Activated CD4-positive, alpha-beta memory T cell treated with anti-CD3 and anti-CD28 coated beads for 36 hours (primary cell): ENCODE results near the gene EFEMP2. TPM values are rescaled to one million over a fixed set of nuclear protein-coding genes. Genes with fewer than 3 reads are reported as not detected.

Source experiments
- CTCF ChIA-PET: fragments of 350-600 bp; sonication (Branson Sonifier 250); formaldehyde crosslinking; loops from one replicate; lab custom pipeline; 2021; ENCODE audit warnings: antibody characterized with exemption, inconsistent platforms; lab: Charles Lee
- POLR2A ChIA-PET: fragments of 350-600 bp; sonication (Branson Sonifier 250); formaldehyde crosslinking; loops from one replicate; lab custom pipeline; 2021; ENCODE audit warnings: antibody characterized with exemption; lab: Charles Lee
- DNase-seq: peaks from one replicate; pipeline ENCODE4 v3.0.0-alpha.2; 2020
- H3K27ac Mint-ChIP-seq: one replicate; pipeline ENCODE4 v1.8.0; 2021; ENCODE audit warnings: mixed read lengths
- H3K27me3 Mint-ChIP-seq: one replicate; pipeline ENCODE4 v1.8.0; 2021; ENCODE audit warnings: mixed read lengths
- H3K36me3 Mint-ChIP-seq: one replicate; pipeline ENCODE4 v1.8.0; 2021; ENCODE audit warnings: mixed read lengths
- H3K4me1 Mint-ChIP-seq: one replicate; pipeline ENCODE4 v1.8.0; 2021; ENCODE audit warnings: low read depth, mixed read lengths
- H3K4me3 Mint-ChIP-seq: one replicate; pipeline ENCODE4 v1.8.0; 2021; ENCODE audit warnings: mild to moderate bottlenecking, mixed read lengths
- H3K9me3 Mint-ChIP-seq: one replicate; pipeline ENCODE4 v1.8.0; 2021; ENCODE audit warnings: mixed read lengths
- intact Hi-C: fragments of 100-400 bp; cut with micrococcal nuclease; formaldehyde crosslinking; loops from one replicate; pipeline ENCODE4 v1.15.1; 2023
- total RNA-seq, 2 experiments: library from RNA; stranded (reverse); gene quantifications; one replicate each; pipeline ENCODE4 v1.2.3, GENCODE V29; 2021

Gene EFEMP2
- total RNA-seq, 2 experiments from 2014 or later, result 11.5 to 12.5 TPM

DNA sequence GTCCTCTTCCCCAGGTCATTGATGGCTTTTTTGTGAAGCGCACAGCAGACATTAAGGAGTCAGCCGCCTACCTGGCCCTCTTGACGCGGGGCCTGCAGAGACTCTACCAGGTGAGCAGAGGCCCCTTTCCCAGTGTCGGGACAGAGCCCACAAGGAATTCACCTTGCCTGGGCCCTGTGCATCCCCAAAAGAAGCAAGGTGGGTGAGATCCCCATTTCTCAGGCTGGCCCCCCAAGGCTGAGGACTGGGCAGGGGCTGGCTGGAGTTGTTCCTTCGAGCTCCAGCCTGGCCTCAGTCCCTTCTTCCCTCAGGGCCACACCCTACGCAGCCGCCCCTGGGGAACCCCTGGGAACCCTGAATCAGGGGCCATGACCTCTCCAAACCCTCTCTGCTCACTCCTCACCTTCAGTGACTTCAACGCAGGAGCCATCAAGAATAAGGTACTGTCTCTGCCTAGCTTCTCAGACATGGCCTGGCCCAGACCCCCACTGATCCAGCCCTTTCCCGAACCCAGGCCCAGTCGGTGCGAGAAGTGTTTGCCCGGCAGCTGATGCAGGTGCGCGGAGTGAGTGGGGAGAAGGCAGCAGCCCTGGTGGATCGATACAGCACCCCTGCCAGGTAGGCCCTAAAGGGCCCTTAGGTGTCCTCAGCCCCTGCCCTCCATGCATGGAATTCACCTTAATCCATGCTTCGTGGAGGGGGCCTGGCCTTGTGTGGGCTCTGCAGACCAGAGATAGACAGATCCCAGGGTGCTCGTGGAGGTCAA lies 7.7 kb downstream of the EFEMP2 start:
- H3K4me1 Mint-ChIP-seq, result peaks cover 18% of the 10 kb centered on the region
- DNase-seq, result no peak
- intact Hi-C loops, result no loop called here
- H3K27me3 Mint-ChIP-seq, result no peaks in the 10 kb centered on the region
- ChIA-PET CTCF (interaction anchor here (10.5 kb wide), 1 partner anchor 23 kb away, joined by 277 read pairs; the partner anchor contains the start of genes CCDC85B and FIBP), POLR2A (no interaction called here)
- H3K27ac Mint-ChIP-seq, result no peak overlapping the region
- H3K36me3 Mint-ChIP-seq, result peaks cover 43% of the 10 kb centered on the region
- H3K9me3 Mint-ChIP-seq, result no peaks in the 10 kb centered on the region
- no peak overlapping the region for H3K4me3 Mint-ChIP-seq

- Mint-ChIP-seq H3K27me3 (no peaks in the 10 kb centered on the region), H3K4me1 (peaks cover 19% of the 10 kb centered on the region), H3K27ac (no peak overlapping the region), H3K9me3 (no peaks in the 10 kb centered on the region), H3K36me3 (peaks cover 43% of the 10 kb centered on the region), H3K4me3 (no peak overlapping the region)
- no peak for DNase-seq
- intact Hi-C loops, result no loop called here
- POLR2A ChIA-PET, result interaction anchor here (1.0 kb wide), 1 partner anchor 14 kb away, joined by 3 read pairs; no protein-coding TSS in a partner anchor
- CTCF ChIA-PET, result interaction anchor here (10.5 kb wide), 1 partner anchor 24 kb away, joined by 277 read pairs; the partner anchor contains the start of genes CCDC85B and FIBP
Observed at GRCh38 chr11:65863889-65864705, 8.5 kb downstream of the EFEMP2 start.

GRCh38 chr11:65862941-65863888 lies 9.4 kb downstream of the EFEMP2 start:
- H3K9me3 Mint-ChIP-seq, result no peaks in the 10 kb centered on the region
- H3K36me3 Mint-ChIP-seq, result peaks cover 43% of the 10 kb centered on the region
- peak overlapping the region; percentile 5 for H3K4me3 Mint-ChIP-seq

DNA sequence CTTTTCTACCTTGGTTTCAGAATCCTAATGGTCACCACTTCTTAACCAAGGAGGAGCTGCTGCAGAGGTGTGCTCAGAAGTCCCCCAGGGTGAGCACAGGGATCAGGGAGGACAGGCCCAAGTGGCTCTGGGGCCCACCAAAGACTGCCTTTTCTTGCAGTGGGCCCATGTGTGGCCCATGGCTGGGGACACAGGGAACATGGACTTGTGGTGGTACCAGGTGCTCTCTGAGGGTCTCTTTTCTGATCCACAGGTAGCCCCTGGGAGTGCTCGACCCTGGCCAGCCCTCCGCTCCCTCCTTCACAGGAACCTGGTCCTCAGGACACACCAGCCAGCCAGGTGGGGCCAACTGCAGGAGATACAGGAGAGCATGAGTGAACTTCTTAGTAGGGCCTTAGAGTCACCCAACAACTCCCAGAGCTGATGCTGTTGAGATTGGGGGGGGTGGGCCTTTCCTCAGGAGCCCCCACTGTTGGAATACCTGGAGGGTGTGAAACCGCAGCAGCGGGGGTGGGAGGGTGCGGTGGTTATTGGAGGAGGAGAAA lies 10.3 kb downstream of the EFEMP2 start:
- ChIA-PET CTCF (interaction anchor here (3.6 to 10.5 kb wide), 2 partner anchors 11 to 25 kb away, joined by 26 to 277 read pairs; partner anchors contain the start of genes CCDC85B and FIBP), POLR2A (no interaction called here)
- Mint-ChIP-seq H3K27ac (no peak overlapping the region), H3K27me3 (no peaks in the 10 kb centered on the region), H3K4me3 (peak overlapping the region; percentile 20), H3K9me3 (no peaks in the 10 kb centered on the region), H3K36me3 (peaks cover 41% of the 10 kb centered on the region), H3K4me1 (peaks cover 19% of the 10 kb centered on the region)
- intact Hi-C loops, result no loop called here
- DNase-seq, result no peak

More at GRCh38 chr11:65862941-65863888, 9.4 kb downstream of the EFEMP2 start:
- intact Hi-C loops, result no loop called here
- ChIA-PET CTCF (interaction anchor here (10.5 kb wide), 1 partner anchor 24 kb away, joined by 277 read pairs; the partner anchor contains the start of genes CCDC85B and FIBP), POLR2A (interaction anchor here (1.0 kb wide), 1 partner anchor 13 kb away, joined by 3 read pairs; no protein-coding TSS in a partner anchor)
- Mint-ChIP-seq H3K27ac (no peak overlapping the region), H3K4me1 (peaks cover 19% of the 10 kb centered on the region), H3K27me3 (no peaks in the 10 kb centered on the region)
- no peak for DNase-seq

GRCh38 chr11:65861533-65862183 lies 10.9 kb downstream of the EFEMP2 start:
- Mint-ChIP-seq H3K27me3 (no peaks in the 10 kb centered on the region), H3K4me1 (peaks cover 22% of the 10 kb centered on the region), H3K27ac (peak overlapping the region; percentile 99), H3K36me3 (peaks cover 40% of the 10 kb centered on the region), H3K9me3 (no peaks in the 10 kb centered on the region), H3K4me3 (peak overlapping the region; percentile 98)
- DNase-seq, result no peak
- CTCF ChIA-PET, result interaction anchor here (1.0 to 10.5 kb wide), 7 partner anchors 8 to 183 kb away, joined by 5 to 277 read pairs (median 11); partner anchors contain the start of genes CCDC85B, CTSW and FIBP
- intact Hi-C loops, result no loop called here
- POLR2A ChIA-PET, result interaction anchor here (0.8 to 5.0 kb wide), 8 partner anchors 9 to 199 kb away, joined by 3 to 95 read pairs (median 6); partner anchors contain the start of genes BANF1, CCDC85B, FIBP and RELA

- no peaks in the 10 kb centered on the region for H3K9me3 Mint-ChIP-seq
- intact Hi-C loops, result no loop called here
- no peak for DNase-seq
- CTCF ChIA-PET, result interaction anchor here (0.6 to 10.5 kb wide), 10 partner anchors 8 to 422 kb away, joined by 3 to 277 read pairs (median 16); partner anchors contain the start of genes CCDC85B, CTSW, FIBP and KAT5
- peaks cover 27% of the 10 kb centered on the region for H3K4me1 Mint-ChIP-seq
- POLR2A ChIA-PET, result interaction anchor here (0.8 to 5.0 kb wide), 9 partner anchors 9 to 198 kb away, joined by 3 to 95 read pairs (median 3); partner anchors contain the start of genes BANF1, CCDC85B, FIBP and RELA
- H3K36me3 Mint-ChIP-seq, result peaks cover 44% of the 10 kb centered on the region
- no peaks in the 10 kb centered on the region for H3K27me3 Mint-ChIP-seq
- peak overlapping the region; percentile 98 for H3K4me3 Mint-ChIP-seq
- H3K27ac Mint-ChIP-seq, result peak overlapping the region; percentile 99
Observed at GRCh38 chr11:65861165-65861505, 11.5 kb downstream of the EFEMP2 start.

- H3K4me1 Mint-ChIP-seq, result peaks cover 33% of the 10 kb centered on the region
- ChIA-PET POLR2A (interaction anchor here (0.8 to 5.0 kb wide), 19 partner anchors 10 to 258 kb away, joined by 3 to 95 read pairs (median 4); partner anchors contain the start of genes BANF1, CCDC85B, FIBP and RELA), CTCF (interaction anchor here (0.6 to 10.5 kb wide), 40 partner anchors 8 to 422 kb away, joined by 3 to 277 read pairs (median 6); partner anchors contain the start of genes AP5B1, BANF1, CCDC85B and CTSW)
- peak within 1 kb of the TSS; percentile 98 for H3K4me3 Mint-ChIP-seq
- H3K9me3 Mint-ChIP-seq, result no peaks in the 10 kb centered on the region
- H3K27ac Mint-ChIP-seq, result peak within 1 kb of the TSS; percentile 99
- no peaks in the 10 kb centered on the region for H3K27me3 Mint-ChIP-seq
- H3K36me3 Mint-ChIP-seq, result peaks cover 50% of the 10 kb centered on the region
- intact Hi-C loops, result loop anchor here (1.0 kb wide), 2 partner anchors 40 to 101 kb away; partner anchors contain the start of genes FOSL1 and SART1
- DNase-seq, result peak; percentile 97
Observed at GRCh38 chr11:65860278-65861164, 12.1 kb downstream of the EFEMP2 start, which contains the start of gene MUS81. TSS of gene MUS81 (plus strand) at chr11:65860433. CDS start at chr11:65860754, 321 bp downstream.

DNA sequence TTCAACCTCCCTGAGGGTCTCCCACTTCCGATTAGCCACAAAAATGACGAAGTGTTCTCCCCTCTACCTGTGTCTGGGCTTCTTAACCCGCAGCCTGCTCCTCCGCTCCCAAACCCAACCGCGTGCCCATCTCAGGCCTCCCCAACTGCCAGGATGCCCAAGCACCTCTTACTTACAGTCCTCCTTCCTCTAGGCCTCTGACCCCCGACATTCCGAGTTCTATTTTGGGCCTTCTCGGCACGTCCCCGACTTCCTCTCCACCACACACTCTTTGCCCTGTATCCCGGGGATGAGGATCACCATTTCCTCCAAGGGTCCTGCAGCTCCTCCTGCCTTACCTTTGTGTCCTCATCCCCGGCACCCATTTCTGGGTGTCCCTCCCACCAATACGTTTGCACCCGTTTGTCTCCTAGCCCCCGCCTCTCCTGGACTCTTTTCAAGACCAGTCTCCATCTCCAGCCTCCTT lies 12.8 kb downstream of the EFEMP2 start:
- DNase-seq, result no peak
- Mint-ChIP-seq H3K36me3 (peaks cover 50% of the 10 kb centered on the region), H3K27ac (peak overlapping the region; percentile 99), H3K27me3 (no peaks in the 10 kb centered on the region), H3K4me3 (peak overlapping the region; percentile 98), H3K9me3 (no peaks in the 10 kb centered on the region), H3K4me1 (peaks cover 38% of the 10 kb centered on the region)
- intact Hi-C loops, result loop anchor here (1.0 to 2.0 kb wide), 8 partner anchors 13 to 478 kb away; partner anchors contain the start of genes EFEMP2, FOSL1, KAT5 and RAB1B
- ChIA-PET POLR2A (interaction anchor here (0.7 to 5.0 kb wide), 19 partner anchors 10 to 290 kb away, joined by 3 to 95 read pairs (median 7); partner anchors contain the start of genes CCDC85B, FIBP, PCNX3 and RELA), CTCF (interaction anchor here (0.6 to 10.5 kb wide), 38 partner anchors 8 to 284 kb away, joined by 3 to 277 read pairs (median 5); partner anchors contain the start of genes AP5B1, BANF1, CCDC85B and CTSW)
